HS-5 (cell line): ENCODE results near the gene NPL.

ENCODE experiments used
- DNase-seq: peaks from one replicate; pipeline ENCODE4 v3.0.0-alpha.2; 2012; ENCODE audit warnings: low read depth

Gene NPL

DNA sequence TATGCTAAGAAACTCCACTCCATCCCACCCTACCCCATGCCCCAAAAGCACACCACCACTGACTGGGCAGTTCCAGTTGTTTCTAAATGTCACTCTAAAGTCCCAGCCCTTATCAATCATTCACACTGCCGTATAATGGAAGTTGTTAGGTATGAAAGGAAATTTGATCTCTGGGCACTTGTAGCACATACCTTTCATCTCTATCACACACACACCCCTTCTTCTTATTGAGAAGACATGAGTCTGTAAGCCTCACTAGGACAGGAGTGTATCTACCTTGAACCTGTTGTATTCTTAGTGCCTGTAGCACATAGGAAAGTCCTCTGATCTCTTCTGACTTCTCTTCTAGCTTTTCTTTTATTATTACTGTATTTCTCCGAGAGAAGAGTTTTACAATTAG, 27.3 kb downstream of the NPL start:
- DNase-seq: no peak

- no peak for DNase-seq
Measured at GRCh38 chr1:182817802-182818201, 28.2 kb downstream of the NPL start.

- DNase-seq: no peak
Measured at GRCh38 chr1:182823220-182823619, 33.6 kb downstream of the NPL start.

DNA sequence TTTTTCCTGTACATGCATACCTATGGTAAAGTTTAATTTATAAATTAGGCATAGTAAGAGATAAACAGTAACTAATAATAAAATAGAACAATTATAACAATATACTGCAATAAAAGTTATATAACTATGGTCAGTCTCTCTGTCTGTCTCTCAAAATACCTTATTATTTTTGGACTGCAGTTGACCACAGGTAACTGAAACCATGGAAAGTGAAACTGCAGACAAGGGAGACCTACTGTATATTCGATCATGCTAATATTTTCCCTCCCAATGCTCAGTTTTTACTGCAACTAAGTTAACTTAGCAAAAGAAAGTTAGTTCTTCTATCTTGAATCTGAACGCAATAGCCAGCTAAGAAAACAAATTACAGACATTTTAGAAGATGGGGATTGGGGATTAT, 37.3 kb downstream of the NPL start:
- no peak for DNase-seq

DNA sequence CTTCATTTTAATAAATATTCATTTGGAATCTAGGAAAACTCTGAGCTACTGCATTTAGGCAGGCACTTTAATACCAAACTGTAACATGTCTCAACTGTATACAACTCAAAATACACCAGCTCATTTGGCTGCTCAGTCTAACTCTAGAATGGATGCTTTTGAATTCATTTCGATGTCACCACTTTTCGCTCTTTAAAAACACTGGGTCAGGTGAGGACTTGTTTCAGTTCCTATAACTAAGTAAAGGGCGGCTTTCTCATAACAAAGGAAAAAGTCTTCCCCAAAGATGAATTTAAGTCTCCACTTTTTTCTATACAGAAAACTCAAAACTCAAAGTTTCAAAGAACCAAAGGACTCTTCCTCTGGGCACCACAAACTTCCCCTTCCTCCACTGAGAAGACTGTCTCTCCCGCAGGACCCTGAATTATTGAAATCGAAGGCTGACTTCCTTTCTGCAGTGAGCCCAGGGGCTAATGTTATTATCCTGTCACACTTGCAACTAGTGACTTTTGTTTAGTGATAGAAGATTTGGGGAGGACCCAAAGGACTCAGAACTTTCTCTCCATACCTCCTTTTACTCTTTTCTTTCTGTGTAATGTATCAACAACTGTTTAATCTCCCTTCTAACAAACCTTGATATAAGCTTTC, 39.8 kb downstream of the NPL start:
- no peak for DNase-seq

- DNase-seq: peak; percentile 14
Measured at GRCh38 chr1:182833271-182833670, 43.7 kb downstream of the NPL start.

DNA sequence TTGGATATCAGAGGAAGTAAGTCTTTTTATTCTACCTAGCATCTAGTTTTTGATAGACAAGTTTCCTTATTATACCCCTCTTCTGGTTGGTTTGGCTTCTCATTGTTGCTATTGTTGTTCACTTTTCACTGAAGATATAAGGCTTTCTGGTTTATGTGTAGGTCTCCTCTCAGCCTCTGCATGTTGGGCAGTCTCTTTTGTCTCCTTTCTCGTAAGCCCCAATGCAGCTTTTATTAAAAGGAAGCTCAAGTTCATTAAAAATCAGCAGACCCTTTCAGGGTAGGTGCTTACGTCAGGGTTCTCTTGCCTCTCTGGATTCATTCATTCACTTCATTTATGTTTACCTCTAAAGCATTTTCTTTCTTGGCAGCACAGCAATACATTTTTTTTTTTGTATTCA, 44.8 kb downstream of the NPL start:
- no peak for DNase-seq

GRCh38 chr1:182835806-182836205, 46.2 kb downstream of the NPL start:
- no peak for DNase-seq

GRCh38 chr1:182839209-182840066, 49.9 kb downstream of the NPL start, which contains the start of gene DHX9:
Gene DHX9, plus strand, starts transcription at chr1:182839347. Its CDS starts 3,220 bp downstream, at chr1:182842567.
- peak; percentile 62 for DNase-seq

- no peak for DNase-seq
Measured at GRCh38 chr1:182841368-182841988, 51.9 kb downstream of the NPL start.

DNA sequence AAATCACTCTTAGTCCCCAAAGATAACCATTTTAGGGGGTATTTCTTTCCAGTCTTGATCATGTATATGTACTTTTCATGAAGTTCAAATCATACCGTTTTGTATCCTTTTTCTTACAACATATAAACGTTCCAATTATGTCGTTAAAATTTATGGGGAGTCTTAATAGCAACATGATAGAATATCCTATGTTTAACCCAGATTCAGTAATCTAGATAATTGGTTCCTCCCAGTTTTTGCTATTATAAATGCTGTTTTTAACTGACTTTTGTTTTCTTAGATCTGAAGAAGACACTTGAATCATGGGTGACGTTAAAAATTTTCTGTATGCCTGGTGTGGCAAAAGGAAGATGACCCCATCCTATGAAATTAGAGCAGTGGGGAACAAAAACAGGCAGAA, 52.7 kb downstream of the NPL start:
- DNase-seq: no peak

GRCh38 chr1:182845379-182845778, 55.8 kb downstream of the NPL start:
- DNase-seq: no peak

GRCh38 chr1:182845894-182846293, 56.3 kb downstream of the NPL start:
- no peak for DNase-seq

GRCh38 chr1:182847105-182847504, 57.5 kb downstream of the NPL start:
- no peak for DNase-seq

GRCh38 chr1:182848736-182849135, 59.2 kb downstream of the NPL start:
- DNase-seq: no peak

GRCh38 chr1:182850319-182850718, 60.7 kb downstream of the NPL start:
- DNase-seq: no peak

- no peak for DNase-seq
Measured at GRCh38 chr1:182851825-182852224, 62.3 kb downstream of the NPL start.

DNA sequence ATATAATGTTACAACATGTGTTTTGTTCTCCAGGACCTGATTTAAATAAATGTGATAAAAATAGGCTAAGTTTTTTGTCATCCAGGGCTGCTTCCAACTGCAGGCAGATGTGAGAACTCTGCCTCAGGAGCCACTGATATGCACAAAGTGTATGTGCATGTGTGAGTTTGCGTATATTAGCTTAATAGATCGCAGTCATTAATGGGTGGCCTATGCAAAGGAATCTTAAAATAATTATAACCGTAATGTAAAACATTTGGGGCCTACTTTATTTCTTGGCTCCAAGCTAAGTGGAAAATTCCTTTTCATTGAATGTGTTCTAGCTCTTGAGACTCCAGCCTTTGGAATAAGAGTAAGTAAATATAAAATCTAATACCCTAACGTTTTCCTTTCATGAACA, 66.3 kb downstream of the NPL start:
- no peak for DNase-seq

DNA sequence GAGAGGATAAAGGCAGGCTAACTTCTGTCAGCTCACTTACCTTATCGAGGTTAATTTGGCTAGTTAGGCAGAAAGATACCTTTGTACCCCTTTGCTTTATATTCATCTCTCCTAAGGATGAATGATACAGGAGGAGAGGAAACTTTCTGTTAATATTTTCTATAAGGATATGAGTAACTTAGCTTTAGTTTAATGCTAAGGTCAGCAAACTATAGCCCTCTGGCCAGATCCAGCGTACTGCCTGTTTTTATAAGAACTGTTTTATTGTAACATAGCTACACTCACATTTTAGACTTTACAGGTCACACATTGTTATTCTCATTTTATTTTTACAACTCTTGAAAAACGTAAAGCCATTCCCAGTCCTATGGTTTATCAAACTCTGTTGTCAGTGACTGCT, 67.6 kb downstream of the NPL start:
- DNase-seq: no peak

GRCh38 chr1:182860658-182861057, 71.1 kb downstream of the NPL start:
- DNase-seq: no peak

DNA sequence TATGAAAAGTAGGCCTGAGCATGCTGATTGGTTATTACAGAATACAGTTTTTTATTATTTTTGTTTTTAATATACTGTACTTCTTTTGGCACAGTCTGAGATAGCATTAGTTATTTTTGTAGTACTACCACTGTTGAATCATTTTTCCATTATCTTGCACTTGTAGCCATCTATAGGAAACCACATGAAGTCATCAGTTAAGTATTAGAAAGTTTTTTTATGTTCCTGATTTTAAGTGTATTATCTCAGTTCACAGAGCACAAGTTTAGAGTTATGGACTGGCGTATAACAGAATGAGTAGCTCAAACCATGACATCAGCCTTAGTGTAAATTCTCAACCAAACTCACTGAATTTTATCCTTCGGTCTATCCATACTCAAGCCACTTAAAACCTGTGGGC, 72.4 kb downstream of the NPL start:
- no peak for DNase-seq

DNA sequence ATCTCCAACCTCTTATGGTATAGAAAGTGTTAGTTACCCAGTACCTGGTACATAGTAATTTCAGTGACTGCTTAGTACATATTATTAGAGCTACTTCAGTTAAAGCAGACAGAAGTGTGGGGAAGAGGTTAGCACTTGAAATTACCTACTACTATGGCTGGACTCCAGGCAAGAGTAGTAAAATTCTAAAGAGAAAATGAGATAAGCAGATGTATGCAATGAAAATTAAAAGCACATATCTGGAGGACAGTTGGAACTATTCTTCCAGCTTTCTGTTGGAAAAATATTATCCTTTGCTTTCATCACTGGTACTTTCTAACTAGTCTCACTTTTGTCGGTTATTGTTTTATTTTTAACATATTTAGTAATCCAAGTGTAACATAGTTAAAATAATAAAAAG, 73.3 kb downstream of the NPL start:
- no peak for DNase-seq

DNA sequence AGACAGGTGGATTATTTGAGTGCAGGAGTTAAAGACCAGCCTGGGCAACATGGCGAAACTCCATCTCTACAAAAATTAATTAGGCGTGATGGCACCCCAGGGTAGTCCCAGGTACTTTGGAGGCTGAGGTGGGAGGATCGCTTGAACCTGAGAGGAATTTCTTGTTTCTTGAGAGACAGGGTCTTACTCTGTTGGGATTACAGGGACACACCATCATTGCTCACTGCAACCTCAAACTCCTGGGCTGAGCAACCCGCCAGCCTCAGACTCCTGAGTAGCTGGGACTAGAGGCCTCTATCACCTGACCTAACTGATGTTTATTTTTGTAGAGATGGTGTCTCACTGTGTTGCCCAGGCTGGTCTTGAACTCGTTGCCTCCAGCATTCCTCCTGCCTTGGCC, 74.4 kb downstream of the NPL start:
- DNase-seq: no peak
